ENCODE measurements around the gene NME1. TPM values are rescaled to one million over a fixed set of nuclear protein-coding genes. Genes with fewer than 3 reads are reported as not detected.

Gene NME1
- total and polyA plus RNA-seq, 9 of the 15 experiments (the other 6 are each of a cell fraction or from before 2014, with no cell fraction given): 449 to 1,588 (median 604) TPM

GRCh38 chr17:51118330-51119195 lies 34.8 kb upstream of the NME1 start:
- no peak overlapping the region; the same call in 1 of the 3 replicates for H3K27ac ChIP-seq (ENCODE audit: extremely low read depth, low read depth, low read length)
- WGBS (ENCODE audit: insufficient coverage, low coverage, missing lambda C conversion rate): 15% methylated on average over 14 of the region's 14 CpGs
- no peak for ATAC-seq
- POLR2A ChIA-PET: interaction anchor here (0.8 to 1.1 kb wide), 4 partner anchors 9 to 266 kb away, joined by 3 to 8 read pairs (median 4); no protein-coding TSS in a partner anchor
- CTCF ChIA-PET (ENCODE audit: low intra/inter-chr PET ratio): interaction anchor here (2.2 kb wide), 1 partner anchor 34 kb away, joined by 14 read pairs; the partner anchor contains the start of gene NME1
- peak in 1 of 4 experiments; percentile 44 for DNase-seq (ENCODE audit: extremely low read depth in 1 of 4, low spot score in 3 of 4)
- H2AFZ ChIP-seq (ENCODE audit: low read depth, low read length): no peak overlapping the region
- peak; percentile 15 for FAIRE-seq
- no peaks in the 10 kb centered on the region for H3K9me1 ChIP-seq (ENCODE audit: control insufficient read depth, insufficient read depth, low read length)
- H3K9ac ChIP-seq (ENCODE audit: insufficient read depth in 1 of 2, low read depth in 2 of 2, low read length in 2 of 2): peak overlapping the region; percentile 46 to 84; a peak in 3 of 4 replicates
- intact Hi-C loops (cut with micrococcal nuclease) (no loop called here), in situ Hi-C loops (cut with MboI) (no loop called here)
- no peaks in the 10 kb centered on the region for H3K9me3 ChIP-seq (replicated peaks; ENCODE audit: control insufficient read depth, insufficient read depth, low read depth, low read length)
- H3K79me2 ChIP-seq (ENCODE audit: control insufficient read depth, insufficient read depth, low read length): peaks cover 73% of the 10 kb centered on the region
- no TSS peak for BruUV-seq (replicated peaks)
- no peaks in the 10 kb centered on the region for H3K27me3 ChIP-seq (ENCODE audit: control insufficient read depth in 2 of 2, insufficient read depth in 2 of 2, low read length in 2 of 2)
- H3K4me1 ChIP-seq (replicated peaks in 1 of 2; ENCODE audit: control insufficient read depth in 2 of 2, insufficient read depth in 2 of 2, low read length in 2 of 2): peaks cover 12 to 25% of the 10 kb centered on the region in 2 experiments
- H3K4me2 ChIP-seq (ENCODE audit: insufficient read depth, low read length): peak overlapping the region; percentile 88
- peaks cover 21% of the 10 kb centered on the region; the same call in 1 of the 2 replicates for H4K20me1 ChIP-seq (replicated peaks; ENCODE audit: control insufficient read depth, insufficient read depth, low read length)
- H3K36me3 ChIP-seq (ENCODE audit: control insufficient read depth, insufficient read depth, low read length): peaks cover 14% of the 10 kb centered on the region; the same call in 2 of the 3 replicates
- H3K4me3 ChIP-seq: peak overlapping the region; percentile 97; the same call in 1 of the 2 replicates
- no peak for TF ChIP-seq NFYB (IDR thresholded peaks at IDR 0.05; ENCODE audit: extremely low read depth, insufficient read length)
- TF ChIP-seq POLR2G (IDR thresholded peaks at IDR 0.05; ENCODE audit: low read depth, low read length): no peak
- TF ChIP-seq BHLHE40 (IDR thresholded peaks at IDR 0.05; ENCODE audit: low read length): peak; percentile 88
- no peak for TF ChIP-seq ZNF696 (CRISPR knock-in tag; conservative IDR thresholded peaks at IDR 0.05)
- 0 out of 2 replicates have a peak, but pooled peaks have one; percentile 55 for TF ChIP-seq MXI1 (IDR thresholded peaks at IDR 0.05; ENCODE audit: low read depth, low read length)
- no peak for TF ChIP-seq ATF1 (CRISPR knock-in tag; IDR thresholded peaks at IDR 0.05)
- no peak for TF ChIP-seq ATF1 (tag; IDR thresholded peaks at IDR 0.05)
- TF ChIP-seq EP300 (IDR thresholded peaks at IDR 0.05; ENCODE audit: low read length): no peak
- TF ChIP-seq, protein P1, sequence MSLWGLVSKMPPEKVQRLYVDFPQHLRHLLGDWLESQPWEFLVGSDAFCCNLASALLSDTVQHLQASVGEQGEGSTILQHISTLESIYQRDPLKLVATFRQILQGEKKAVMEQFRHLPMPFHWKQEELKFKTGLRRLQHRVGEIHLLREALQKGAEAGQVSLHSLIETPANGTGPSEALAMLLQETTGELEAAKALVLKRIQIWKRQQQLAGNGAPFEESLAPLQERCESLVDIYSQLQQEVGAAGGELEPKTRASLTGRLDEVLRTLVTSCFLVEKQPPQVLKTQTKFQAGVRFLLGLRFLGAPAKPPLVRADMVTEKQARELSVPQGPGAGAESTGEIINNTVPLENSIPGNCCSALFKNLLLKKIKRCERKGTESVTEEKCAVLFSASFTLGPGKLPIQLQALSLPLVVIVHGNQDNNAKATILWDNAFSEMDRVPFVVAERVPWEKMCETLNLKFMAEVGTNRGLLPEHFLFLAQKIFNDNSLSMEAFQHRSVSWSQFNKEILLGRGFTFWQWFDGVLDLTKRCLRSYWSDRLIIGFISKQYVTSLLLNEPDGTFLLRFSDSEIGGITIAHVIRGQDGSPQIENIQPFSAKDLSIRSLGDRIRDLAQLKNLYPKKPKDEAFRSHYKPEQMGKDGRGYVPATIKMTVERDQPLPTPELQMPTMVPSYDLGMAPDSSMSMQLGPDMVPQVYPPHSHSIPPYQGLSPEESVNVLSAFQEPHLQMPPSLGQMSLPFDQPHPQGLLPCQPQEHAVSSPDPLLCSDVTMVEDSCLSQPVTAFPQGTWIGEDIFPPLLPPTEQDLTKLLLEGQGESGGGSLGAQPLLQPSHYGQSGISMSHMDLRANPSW (CRISPR knock-in tag; IDR thresholded peaks at IDR 0.05): no peak
- peak in 1 of 2 experiments; percentile 66; a peak in 1 of 4 replicates for TF ChIP-seq SIN3A (IDR thresholded peaks at IDR 0.05; ENCODE audit: borderline replicate concordance in 2 of 2, control insufficient read depth in 1 of 2, low read depth in 2 of 2, low read length in 2 of 2)
- no peak for TF ChIP-seq KAT2B (IDR thresholded peaks at IDR 0.05; ENCODE audit: low read depth, low read length)
- TF ChIP-seq WHSC1 (IDR thresholded peaks at IDR 0.05; ENCODE audit: low read length): no peak
- no peak for TF ChIP-seq POLR2AphosphoS2 (IDR thresholded peaks at IDR 0.05; ENCODE audit: low read length)
- TF ChIP-seq, protein P2, sequence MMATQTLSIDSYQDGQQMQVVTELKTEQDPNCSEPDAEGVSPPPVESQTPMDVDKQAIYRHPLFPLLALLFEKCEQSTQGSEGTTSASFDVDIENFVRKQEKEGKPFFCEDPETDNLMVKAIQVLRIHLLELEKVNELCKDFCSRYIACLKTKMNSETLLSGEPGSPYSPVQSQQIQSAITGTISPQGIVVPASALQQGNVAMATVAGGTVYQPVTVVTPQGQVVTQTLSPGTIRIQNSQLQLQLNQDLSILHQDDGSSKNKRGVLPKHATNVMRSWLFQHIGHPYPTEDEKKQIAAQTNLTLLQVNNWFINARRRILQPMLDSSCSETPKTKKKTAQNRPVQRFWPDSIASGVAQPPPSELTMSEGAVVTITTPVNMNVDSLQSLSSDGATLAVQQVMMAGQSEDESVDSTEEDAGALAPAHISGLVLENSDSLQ (IDR thresholded peaks at IDR 0.05): 0 out of 2 replicates have a peak, but pooled peaks have one; percentile 7
- TF ChIP-seq FOXK2 (conservative IDR thresholded peaks at IDR 0.05 in 1 of 2, IDR thresholded peaks at IDR 0.05 in 1 of 2; ENCODE audit: low read depth in 2 of 2): peak; percentile 42 to 48; a peak in 2 of 4 replicates
- TF ChIP-seq, protein P3, sequence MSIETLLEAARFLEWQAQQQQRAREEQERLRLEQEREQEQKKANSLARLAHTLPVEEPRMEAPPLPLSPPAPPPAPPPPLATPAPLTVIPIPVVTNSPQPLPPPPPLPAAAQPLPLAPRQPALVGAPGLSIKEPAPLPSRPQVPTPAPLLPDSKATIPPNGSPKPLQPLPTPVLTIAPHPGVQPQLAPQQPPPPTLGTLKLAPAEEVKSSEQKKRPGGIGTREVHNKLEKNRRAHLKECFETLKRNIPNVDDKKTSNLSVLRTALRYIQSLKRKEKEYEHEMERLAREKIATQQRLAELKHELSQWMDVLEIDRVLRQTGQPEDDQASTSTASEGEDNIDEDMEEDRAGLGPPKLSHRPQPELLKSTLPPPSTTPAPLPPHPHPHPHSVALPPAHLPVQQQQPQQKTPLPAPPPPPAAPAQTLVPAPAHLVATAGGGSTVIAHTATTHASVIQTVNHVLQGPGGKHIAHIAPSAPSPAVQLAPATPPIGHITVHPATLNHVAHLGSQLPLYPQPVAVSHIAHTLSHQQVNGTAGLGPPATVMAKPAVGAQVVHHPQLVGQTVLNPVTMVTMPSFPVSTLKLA (conservative IDR thresholded peaks at IDR 0.05): peak; percentile 81 to 84

Data from K562 (cell line).